Activated T-cell treated with anti-CD3 and anti-CD28 coated beads, Interleukin-2, amount 50 U/mL, for 24 hours (primary cell): Measurements from ENCODE around the gene HYAL2.
A peak's percentile ranks its signal among the peaks of the same experiment; 100 is the strongest.

ENCODE experiments used
- DNase-seq: peaks from one replicate; pipeline ENCODE4 v3.0.0-alpha.2; 2020
- H3K27ac Mint-ChIP-seq: 2 replicates; pipeline ENCODE4 v1.8.0; 2020; ENCODE audit warnings: mild to moderate bottlenecking, mixed read lengths
- H3K27me3 Mint-ChIP-seq: 2 replicates; pipeline ENCODE4 v1.8.0; 2020; ENCODE audit warnings: mixed read lengths
- H3K36me3 Mint-ChIP-seq: 2 replicates; pipeline ENCODE4 v1.8.0; 2020; ENCODE audit warnings: low read depth, mixed read lengths
- H3K4me1 Mint-ChIP-seq: 2 replicates; pipeline ENCODE4 v1.8.0; 2020; ENCODE audit warnings: low read depth, mixed read lengths
- H3K4me3 Mint-ChIP-seq: 2 replicates; pipeline ENCODE4 v1.8.0; 2020; ENCODE audit warnings: mild to moderate bottlenecking, moderate library complexity, mixed read lengths
- H3K9me3 Mint-ChIP-seq: 2 replicates; pipeline ENCODE4 v1.8.0; 2020; ENCODE audit warnings: mixed read lengths

Gene HYAL2

GRCh38 chr3:50340448-50341329, 18.1 kb upstream of the HYAL2 start, which contains the start of gene RASSF1:
RASSF1 (minus strand) TSS chr3:50340836; CDS start chr3:50340805, 31 bp downstream.
- Mint-ChIP-seq H3K36me3 (peaks cover 43% of the 10 kb centered on the region), H3K27me3 (no peaks in the 10 kb centered on the region), H3K4me3 (peak within 1 kb of the TSS; percentile 94), H3K4me1 (peaks cover 40% of the 10 kb centered on the region), H3K27ac (peak within 1 kb of the TSS; percentile 95), H3K9me3 (no peaks in the 10 kb centered on the region)
- DNase-seq = peak; percentile 85

- H3K4me1 Mint-ChIP-seq = peaks cover 42% of the 10 kb centered on the region
- H3K27me3 Mint-ChIP-seq = no peaks in the 10 kb centered on the region
- H3K9me3 Mint-ChIP-seq = no peaks in the 10 kb centered on the region
- H3K27ac Mint-ChIP-seq = peak overlapping the region; percentile 95
- peaks cover 48% of the 10 kb centered on the region for H3K36me3 Mint-ChIP-seq
- no peak for DNase-seq
- H3K4me3 Mint-ChIP-seq = peak overlapping the region; percentile 94
Measured at GRCh38 chr3:50340147-50340447, 17.6 kb upstream of the HYAL2 start.

GRCh38 chr3:50339485-50340146, 17.1 kb upstream of the HYAL2 start:
- no peak for DNase-seq
- Mint-ChIP-seq H3K27ac (peak overlapping the region; percentile 95), H3K4me3 (peak overlapping the region; percentile 94), H3K27me3 (no peaks in the 10 kb centered on the region), H3K9me3 (no peaks in the 10 kb centered on the region), H3K4me1 (peaks cover 43% of the 10 kb centered on the region), H3K36me3 (peaks cover 52% of the 10 kb centered on the region)

DNA sequence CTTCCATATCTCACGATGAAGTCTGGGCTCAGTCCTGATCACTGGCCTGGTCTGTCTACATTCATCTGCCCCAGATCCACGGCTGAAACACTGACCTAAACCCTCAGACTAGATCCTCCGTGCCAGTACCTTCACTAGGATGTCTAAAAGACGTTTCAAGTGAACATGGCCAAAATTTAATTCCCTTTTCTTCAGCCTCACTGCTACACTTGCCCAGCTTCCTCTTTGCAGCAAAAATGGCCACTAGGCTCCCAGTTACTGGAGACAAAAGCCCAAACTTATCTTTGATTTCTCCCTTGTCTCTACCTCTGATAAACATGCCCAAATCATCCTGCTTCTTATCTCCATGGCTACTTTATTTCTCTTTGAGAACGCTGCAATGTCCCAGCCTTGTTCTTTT, 16.4 kb upstream of the HYAL2 start:
- peaks cover 50% of the 10 kb centered on the region for H3K4me1 Mint-ChIP-seq
- peak overlapping the region; percentile 95 for H3K27ac Mint-ChIP-seq
- peak overlapping the region; percentile 94 for H3K4me3 Mint-ChIP-seq
- no peaks in the 10 kb centered on the region for H3K9me3 Mint-ChIP-seq
- DNase-seq = no peak
- peaks cover 58% of the 10 kb centered on the region for H3K36me3 Mint-ChIP-seq
- H3K27me3 Mint-ChIP-seq = no peaks in the 10 kb centered on the region

GRCh38 chr3:50337175-50337861, 14.8 kb upstream of the HYAL2 start:
- H3K9me3 Mint-ChIP-seq = no peaks in the 10 kb centered on the region
- peak overlapping the region; percentile 94 for H3K4me3 Mint-ChIP-seq
- DNase-seq = peak; percentile 97
- H3K36me3 Mint-ChIP-seq = peaks cover 75% of the 10 kb centered on the region
- peak overlapping the region; percentile 95 for H3K27ac Mint-ChIP-seq
- no peaks in the 10 kb centered on the region for H3K27me3 Mint-ChIP-seq
- H3K4me1 Mint-ChIP-seq = peaks cover 60% of the 10 kb centered on the region

- Mint-ChIP-seq H3K4me1 (peaks cover 64% of the 10 kb centered on the region), H3K9me3 (no peaks in the 10 kb centered on the region), H3K36me3 (peaks cover 82% of the 10 kb centered on the region)
Measured at GRCh38 chr3:50336452-50337174, 14.1 kb upstream of the HYAL2 start.

DNA sequence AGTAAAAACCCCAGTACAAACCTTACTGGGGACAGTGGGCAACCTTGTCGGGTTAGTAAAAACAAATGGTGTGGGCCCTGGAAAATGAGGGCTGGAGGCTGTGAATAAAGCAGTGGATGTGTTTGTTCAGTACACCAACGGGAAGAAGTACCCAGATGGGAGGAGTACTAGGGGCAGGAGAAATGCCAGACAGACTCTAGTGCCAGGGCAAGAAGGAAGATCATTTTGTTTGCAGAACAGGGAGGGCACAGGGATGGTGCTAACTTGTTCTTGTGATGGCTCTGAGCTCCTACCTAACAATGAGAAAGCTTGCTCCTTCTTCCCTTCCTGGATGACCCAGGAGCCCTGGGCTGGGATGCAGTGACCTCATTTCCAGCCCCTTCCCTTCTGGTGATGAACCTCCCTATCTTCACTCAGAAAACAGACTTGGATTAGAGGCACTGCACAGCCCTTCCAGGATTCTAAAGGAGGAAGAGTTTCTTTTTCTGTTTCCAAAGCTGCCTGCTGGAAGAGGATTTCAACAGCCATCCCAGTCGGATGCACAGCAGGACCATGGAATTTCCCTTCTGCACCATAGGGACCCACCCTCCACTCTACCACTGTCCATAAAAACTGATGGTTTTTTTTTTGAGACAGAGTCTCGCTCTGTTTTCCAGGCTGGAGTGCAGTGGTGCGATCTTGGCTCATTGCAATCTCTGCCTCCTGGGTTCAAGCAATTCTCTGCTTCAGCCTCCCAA, 12.0 kb upstream of the HYAL2 start:
- Mint-ChIP-seq H3K9me3 (no peaks in the 10 kb centered on the region), H3K36me3 (peaks cover 94% of the 10 kb centered on the region), H3K27ac (peak overlapping the region; percentile 95), H3K4me3 (peak overlapping the region; percentile 60), H3K4me1 (peaks cover 50% of the 10 kb centered on the region), H3K27me3 (no peaks in the 10 kb centered on the region)
- no peak for DNase-seq

More at GRCh38 chr3:50336452-50337174, 14.1 kb upstream of the HYAL2 start:
- Mint-ChIP-seq H3K27ac (peak overlapping the region; percentile 95), H3K27me3 (no peaks in the 10 kb centered on the region), H3K4me3 (peak overlapping the region; percentile 94)
- DNase-seq = no peak

GRCh38 chr3:50333744-50334328, 11.3 kb upstream of the HYAL2 start:
- Mint-ChIP-seq H3K36me3 (peaks cover 94% of the 10 kb centered on the region), H3K4me3 (peak overlapping the region; percentile 60), H3K9me3 (no peaks in the 10 kb centered on the region), H3K27me3 (no peaks in the 10 kb centered on the region), H3K4me1 (peaks cover 48% of the 10 kb centered on the region), H3K27ac (peak overlapping the region; percentile 95)
- DNase-seq = no peak

- H3K27ac Mint-ChIP-seq = no peak overlapping the region
- no peaks in the 10 kb centered on the region for H3K9me3 Mint-ChIP-seq
- no peak for DNase-seq
- H3K4me1 Mint-ChIP-seq = peaks cover 54% of the 10 kb centered on the region
- H3K36me3 Mint-ChIP-seq = peaks cover 90% of the 10 kb centered on the region
- no peaks in the 10 kb centered on the region for H3K27me3 Mint-ChIP-seq
- no peak overlapping the region for H3K4me3 Mint-ChIP-seq
Measured at GRCh38 chr3:50331364-50331907, 8.9 kb upstream of the HYAL2 start.

GRCh38 chr3:50330330-50330729, 7.8 kb upstream of the HYAL2 start:
- H3K4me1 Mint-ChIP-seq = peaks cover 47% of the 10 kb centered on the region
- no peak overlapping the region for H3K4me3 Mint-ChIP-seq
- H3K27me3 Mint-ChIP-seq = no peaks in the 10 kb centered on the region
- H3K27ac Mint-ChIP-seq = peak overlapping the region; percentile 40
- H3K9me3 Mint-ChIP-seq = no peaks in the 10 kb centered on the region
- no peak for DNase-seq
- peaks cover 90% of the 10 kb centered on the region for H3K36me3 Mint-ChIP-seq

GRCh38 chr3:50327943-50328691, 5.6 kb upstream of the HYAL2 start, which contains the start of gene TUSC2:
TUSC2 (minus strand) TSS chr3:50328223; CDS start chr3:50328099, 124 bp downstream.
- H3K4me3 Mint-ChIP-seq = peak within 1 kb of the TSS; percentile 89
- H3K36me3 Mint-ChIP-seq = peaks cover 87% of the 10 kb centered on the region
- H3K27ac Mint-ChIP-seq = peak within 1 kb of the TSS; percentile 94
- no peaks in the 10 kb centered on the region for H3K27me3 Mint-ChIP-seq
- H3K4me1 Mint-ChIP-seq = peaks cover 34% of the 10 kb centered on the region
- DNase-seq = peak; percentile 94
- H3K9me3 Mint-ChIP-seq = no peaks in the 10 kb centered on the region

- Mint-ChIP-seq H3K4me1 (peaks cover 33% of the 10 kb centered on the region), H3K36me3 (peaks cover 77% of the 10 kb centered on the region)
Measured at GRCh38 chr3:50327129-50327528, 4.6 kb upstream of the HYAL2 start.

More at GRCh38 chr3:50327129-50327528, 4.6 kb upstream of the HYAL2 start:
- DNase-seq = no peak
- Mint-ChIP-seq H3K9me3 (no peaks in the 10 kb centered on the region), H3K27me3 (no peaks in the 10 kb centered on the region), H3K4me3 (peak overlapping the region; percentile 89), H3K27ac (peak overlapping the region; percentile 80)
